GM19438 (cell line): ENCODE data around the gene SLC35E1.

Experiments
- ATAC-seq: cut with Tn5 transposase; IDR thresholded peaks from one replicate; pipeline ENCODE4 v1.9.1; 2021; ENCODE audit warnings: low read depth; ENCODE audit not compliant: unreplicated experiment

SLC35E1 gene

DNA sequence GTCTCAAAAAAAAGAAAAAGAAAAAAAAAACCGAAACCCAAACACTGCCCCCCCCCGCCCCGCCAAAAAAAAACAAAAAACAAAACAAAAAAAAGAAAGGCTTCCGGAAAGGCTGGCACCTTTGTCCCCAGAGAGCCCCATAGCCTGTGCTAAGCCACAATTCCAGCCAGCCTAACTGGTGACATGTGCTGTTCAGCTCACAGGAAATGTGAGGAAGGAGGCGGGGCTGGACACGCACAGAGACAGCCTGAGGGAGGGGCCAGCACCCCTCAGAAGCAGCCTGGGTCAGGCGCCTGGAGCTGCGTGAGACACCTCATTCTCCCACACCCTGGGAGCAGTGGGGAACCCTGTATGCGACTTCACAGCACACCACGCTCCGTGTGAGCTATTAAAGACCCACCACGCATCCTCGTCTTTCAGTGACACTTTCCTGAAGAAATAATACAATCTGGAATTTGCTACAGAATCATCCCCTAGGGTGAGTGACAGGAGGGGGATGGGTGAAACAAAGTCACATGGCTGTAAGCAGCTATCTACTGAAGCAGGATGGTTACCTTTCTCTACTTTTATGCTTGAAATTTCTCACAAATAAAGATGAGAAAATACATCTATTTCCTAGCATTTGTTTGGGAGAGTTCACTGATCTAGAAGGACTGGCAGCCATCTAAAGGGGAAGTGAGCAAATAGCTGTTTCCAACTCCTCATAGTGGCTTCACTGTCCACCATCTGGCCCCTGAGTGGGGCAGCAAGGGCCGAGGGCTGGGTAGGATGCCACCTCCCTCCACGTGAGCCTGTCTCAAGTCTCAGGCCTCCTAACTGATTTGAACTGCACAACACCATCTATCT, 12.3 kb upstream of the SLC35E1 start:
- peak; percentile 53 for ATAC-seq

DNA sequence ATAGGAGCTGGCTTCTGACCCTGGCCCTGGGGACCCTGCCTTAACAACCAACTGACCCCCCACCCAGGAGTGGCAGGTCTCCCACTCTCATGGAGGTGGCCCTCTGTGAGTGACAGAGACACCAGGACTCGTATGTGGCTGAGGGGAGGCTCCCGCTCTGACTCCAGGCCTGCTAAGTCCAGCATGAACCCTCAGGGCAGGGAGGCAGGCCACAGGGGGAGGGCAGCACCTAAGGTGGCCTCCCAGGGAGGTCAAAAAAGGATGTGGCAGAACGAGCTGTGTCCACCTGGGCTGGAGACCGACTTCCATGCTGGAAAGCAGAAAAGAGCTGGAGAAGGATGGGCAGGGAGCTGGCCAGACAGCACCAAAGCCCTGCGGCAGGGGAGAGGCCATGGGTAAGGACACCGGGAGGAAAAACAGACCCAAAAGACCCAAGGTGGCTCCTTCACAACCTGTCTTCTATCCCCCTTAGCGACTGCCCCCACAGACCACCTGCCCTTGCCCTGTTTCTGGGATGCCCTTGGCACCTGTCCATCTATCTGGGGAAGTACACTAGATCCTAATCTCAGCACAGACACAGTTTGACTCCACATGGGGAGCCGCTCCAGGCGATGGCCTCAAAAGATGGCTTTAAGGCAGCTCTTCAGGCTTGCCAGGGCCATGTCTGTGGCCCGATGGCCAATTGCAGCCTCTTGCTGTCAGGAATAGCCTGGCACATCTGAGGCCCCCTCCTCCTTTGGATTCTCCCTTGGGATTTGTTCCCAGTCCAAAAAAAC, 10.5 kb upstream of the SLC35E1 start:
- no peak for ATAC-seq

DNA sequence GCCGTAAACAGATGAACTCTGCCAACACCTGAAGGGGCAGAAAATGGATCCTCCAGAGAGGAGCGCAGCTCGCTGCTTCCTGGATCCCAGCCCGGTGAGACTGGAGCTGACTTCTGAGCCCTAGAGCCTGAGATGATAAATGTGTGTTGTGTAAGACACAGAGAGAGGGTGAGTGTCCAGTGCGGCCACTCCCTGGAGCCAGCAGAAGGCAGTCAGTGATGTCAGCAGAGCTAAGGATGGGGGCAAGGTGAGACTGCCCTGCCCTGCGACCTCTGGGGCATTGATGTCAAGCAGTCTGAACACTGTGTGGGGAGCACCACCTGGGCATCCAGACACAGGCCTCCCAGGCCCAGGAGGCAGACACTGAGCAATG, 9.7 kb upstream of the SLC35E1 start:
- no peak for ATAC-seq

DNA sequence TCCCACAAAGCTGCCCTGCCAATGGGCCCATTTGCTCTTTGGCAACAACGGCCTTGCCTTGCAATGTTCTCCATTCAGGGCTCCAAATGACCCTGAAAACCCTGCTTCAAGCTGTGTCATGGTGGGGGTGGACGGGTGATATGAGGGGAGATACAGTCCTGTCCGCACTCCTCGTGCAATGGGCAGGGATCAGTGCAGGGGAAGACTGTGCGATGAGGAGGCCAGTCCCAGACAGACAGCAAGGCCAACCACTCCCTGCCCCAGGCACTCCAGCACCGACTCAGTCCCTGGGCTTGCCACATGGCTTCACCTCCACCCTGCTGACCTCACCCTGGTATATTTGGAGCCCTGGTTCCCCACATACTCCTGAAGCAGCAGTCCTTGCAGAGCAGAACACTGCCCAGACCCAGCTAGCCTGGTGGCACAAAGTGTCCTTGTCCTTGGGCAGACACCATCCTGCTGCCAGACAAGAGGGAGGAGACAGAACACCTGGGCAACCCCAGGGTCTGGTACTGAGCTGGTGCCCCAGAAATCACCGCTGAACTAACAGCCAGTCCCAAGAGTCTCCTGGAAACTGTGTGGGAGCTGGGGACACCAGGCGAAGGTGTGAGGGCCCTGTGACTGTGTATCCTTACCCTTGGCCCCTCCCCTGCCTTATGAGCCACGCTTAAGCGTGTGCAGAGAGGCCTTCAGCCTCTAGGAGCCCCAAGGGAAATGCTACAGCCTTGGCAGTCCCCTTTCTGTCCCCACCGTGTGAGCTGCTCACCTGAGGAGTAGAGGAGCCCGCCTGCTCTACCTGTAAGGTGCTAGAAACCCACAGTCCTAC, 9.1 kb upstream of the SLC35E1 start:
- no peak for ATAC-seq

DNA sequence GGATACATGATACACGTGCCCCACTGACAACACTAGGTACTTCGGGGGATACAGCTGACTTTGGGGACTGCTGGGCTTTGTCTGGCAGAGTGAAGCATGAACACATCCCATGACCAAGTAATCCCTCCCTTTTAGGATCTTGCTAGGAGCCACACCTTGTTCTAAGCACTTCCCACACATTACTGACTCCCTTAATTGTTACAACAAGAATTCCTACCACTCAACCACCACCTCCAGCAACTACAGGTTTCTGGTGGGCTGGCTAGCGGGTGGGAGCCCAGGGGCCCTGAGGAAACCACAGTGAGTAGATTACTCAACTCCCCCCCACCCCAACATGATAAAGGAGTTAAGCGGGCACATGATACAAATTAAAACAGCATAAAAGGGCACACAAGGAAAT, 7.2 kb upstream of the SLC35E1 start:
- no peak for ATAC-seq

DNA sequence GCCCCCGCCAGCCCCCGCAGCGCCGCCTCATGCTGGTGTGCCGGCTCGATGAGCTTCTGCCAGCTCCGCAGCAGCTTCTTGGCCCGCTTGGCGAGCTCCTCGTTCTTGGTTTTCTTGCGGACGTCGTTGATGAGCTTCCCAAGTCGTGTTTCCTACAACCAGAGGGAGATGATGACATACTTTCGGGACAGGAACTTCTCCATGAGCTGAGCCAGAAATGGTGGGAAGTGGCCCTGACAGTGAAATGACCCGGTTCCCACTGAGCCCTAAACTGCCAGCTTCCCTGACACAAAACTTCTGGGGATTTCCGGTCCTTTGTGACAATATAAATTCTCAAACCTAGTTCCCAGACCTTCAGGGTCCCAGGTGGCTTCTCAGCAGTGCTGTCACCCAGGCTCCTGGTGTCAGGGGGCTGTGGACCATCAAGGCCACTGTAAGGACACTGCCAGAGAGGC, 5.3 kb upstream of the SLC35E1 start:
- ATAC-seq, result no peak

DNA sequence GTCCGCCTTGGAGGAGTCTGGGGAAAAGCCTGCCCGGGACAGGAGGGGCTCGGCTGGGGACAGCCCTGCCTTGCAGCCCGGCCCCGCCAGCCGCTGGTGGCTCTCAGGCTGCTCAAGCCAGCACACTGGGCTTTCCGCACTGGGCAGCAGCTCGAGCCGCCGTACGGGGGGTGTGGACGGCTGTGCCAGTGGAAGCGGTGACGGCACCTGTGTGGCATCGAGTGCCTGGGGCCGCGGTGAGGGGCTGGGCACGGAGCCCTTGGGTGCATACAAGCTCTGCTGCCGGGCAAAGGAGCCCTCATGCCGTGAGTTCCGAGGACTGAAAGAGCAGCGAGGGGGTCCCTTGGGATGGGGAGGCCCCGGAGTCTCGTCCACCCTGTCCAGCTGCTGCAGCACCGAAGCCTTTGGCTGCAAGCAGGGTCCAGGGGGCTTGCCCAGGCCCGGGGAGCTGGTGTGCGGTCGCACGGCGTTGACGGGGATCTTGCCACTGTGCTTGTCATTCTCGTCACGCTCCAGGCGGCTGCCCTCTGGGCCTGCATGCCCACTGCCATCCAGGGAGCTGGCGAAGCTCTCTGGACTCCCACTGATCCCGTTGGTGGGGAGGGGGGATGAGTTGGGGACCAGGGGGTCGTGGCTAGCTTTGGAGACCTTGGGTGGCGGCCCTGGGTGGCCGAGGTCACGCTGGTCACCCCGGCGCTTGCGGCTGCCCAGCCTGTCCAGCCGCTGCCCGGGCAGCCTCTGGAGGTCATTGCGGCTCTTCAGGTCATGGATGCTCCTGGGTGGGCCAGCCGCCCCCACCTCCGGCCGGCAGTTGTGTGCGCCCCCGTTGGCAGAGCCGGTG, 4.7 kb upstream of the SLC35E1 start:
- ATAC-seq, result no peak

DNA sequence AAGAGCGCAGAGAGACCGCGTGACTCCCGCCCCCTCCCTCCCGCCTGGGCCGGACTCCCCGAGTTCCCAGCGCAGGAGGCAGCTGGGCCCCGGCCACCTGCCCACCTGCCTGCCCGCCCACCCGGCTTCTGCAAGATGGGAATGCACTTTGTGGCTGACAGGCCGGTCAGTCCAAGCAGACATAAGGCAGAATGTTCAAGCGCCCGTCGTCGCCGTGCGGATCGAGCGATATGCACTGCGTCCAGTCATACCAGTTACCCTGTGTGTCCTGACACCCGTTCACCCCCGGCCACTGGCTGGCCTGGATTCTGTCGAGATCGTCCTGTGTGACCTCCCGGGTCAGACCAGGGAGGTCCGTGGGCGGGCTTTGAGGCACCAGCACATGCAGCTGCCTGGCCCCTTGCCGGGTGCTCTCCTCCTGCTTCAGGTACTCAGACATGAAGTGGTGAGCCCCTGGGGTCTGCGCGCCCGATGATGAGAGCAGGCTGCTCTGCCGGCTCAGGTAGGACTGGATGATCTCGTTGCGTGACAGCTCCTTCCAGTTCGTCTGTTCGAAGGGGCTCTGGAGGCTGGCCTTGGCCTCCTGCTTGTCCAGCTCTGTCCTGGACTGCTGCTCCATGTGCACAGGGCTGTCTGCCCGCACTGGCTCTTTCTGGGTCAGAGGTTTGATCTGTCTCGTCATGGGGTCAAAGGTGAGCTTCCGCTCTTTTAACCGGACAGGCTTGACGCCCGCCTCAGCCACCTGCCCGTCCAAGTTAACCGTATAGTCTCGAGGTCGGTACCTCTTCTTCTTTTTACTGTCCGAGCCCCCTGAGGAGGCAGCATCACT, 3.9 kb upstream of the SLC35E1 start:
- no peak for ATAC-seq

DNA sequence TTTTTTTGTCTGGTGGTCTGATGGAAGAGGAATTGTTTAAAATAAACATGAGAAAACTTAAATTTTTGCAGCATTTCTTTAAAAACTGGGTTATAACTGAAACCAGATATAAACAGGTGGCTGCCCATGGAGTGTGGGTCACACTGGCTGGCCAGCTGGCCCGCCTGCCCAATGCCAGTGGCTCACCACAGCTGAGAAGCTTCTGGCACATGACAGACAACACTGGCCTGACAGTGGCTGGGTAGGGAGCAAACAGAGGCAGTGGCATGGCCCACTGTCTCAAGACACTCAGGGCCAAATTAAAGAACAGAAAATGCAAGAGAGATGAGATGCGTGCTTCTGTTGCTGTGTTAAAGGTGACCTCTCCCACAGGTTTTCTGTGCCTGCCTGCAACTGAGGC, 3.1 kb upstream of the SLC35E1 start:
- no peak for ATAC-seq

DNA sequence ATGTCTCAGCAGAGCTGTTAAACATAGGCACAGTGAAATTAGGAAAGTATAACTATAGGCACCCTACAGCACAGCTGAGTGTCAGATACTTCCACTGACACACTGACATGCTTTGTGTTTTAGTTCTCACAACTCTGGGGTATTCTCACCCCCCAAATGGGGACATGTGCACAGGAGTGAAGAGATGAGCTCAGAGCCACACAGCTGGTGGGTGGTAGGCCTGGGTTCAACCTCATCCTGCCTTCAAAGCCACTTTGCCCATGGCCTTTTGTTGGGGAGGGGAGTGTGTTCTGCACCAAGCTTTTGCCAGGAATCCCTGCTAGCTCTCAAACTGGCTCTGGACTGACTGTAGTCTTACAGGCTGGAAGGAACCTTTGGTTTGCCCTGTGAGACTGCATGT, 1.7 kb upstream of the SLC35E1 start:
- ATAC-seq, result no peak

DNA sequence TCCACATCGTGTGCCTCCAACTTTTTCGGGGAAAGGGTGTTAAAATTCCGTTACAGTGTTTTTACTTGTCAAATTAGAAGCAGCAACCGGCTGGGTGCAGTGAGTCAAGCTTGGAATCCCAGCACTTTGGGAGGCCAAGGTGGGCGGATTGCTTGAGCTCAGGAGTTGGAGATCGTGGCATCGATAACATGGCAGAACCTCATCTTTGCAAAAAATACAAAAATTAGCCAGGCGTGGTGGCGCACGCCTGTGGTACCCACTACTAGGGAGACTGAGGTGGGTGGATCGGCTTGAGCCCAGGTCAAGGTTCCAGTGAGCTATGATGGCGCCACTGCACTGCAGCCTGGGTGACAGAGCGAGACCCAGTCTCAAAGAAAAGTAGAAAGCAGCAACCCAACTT, 1.1 kb upstream of the SLC35E1 start:
- ATAC-seq, result no peak

DNA sequence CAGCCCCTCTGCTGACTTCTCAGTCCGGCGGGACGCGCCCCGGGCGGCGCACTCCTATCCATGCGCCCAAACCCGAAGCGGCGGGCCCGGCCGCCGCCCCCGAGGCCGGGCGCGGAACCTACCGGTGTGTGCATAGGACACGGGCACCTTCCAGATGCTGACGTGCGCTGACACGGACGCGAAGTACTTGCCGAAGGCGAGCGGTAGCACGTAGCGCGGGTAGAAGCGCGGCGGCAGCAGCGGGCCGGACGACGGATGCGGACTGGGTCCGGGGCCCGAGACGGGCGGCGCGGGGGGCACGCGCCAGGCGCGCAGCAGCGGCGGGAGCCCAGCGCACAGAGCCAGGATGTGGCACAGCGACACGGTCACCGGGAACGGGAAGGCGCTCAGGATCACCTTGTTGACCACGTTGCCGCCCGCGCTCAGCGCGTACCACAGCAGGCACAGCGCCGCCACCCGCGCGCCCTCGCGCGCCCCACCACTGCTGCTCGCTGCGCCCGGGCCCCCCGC, 338 bp downstream of the SLC35E1 start:
- ATAC-seq, result peak; percentile 19

DNA sequence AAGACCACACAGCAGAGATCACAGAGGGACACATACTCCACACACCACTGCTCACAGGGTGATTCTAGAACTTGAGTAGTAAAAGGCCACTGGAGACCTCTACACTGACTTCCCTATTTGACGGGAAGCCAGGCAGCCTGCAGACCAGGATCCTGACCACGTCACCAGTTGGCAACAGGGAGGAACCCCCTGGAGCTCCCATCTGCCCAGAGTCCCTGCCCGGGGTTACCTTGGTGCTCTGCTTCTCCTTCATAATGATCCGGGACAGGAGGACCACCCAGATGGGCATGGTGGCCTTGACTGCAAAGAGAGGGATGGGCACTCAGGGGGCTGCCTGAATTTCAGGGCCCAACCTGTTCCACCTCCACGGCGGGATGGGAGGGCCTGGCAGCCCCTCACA, 932 bp downstream of the SLC35E1 start:
- ATAC-seq, result no peak

DNA sequence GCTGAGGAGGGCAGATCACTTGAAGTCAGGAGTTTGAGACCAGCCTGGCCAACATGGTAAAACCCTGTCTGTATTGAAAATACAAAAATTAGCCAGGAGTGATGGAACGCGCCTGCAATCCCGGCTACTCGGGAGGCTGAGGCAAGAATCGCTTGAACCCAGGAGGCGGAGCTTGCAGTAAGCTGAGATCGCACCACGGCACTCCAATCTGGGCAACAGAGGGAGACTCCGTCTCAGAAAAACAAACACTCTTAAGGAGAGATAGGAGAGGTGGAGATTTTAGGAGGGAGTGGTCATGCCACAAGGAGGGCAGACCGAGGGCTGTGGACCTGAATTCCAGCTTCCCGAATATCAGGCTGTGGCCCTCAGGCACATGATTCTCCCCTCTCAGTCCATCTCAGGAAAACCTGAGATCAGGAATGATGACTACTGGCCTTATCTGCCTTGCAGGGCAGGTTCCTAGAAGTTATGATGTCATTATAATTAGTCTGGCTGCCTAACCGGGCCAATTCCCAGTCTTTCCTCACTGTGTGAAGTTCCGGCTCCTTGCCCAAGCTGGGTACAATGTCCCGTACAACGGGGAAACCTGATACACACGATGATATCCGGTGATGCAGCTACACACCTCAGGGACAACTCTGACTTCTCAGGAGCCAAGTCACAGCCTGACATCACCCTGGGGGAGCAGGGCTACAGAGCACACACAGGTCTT, 2.5 kb downstream of the SLC35E1 start:
- ATAC-seq, result no peak

DNA sequence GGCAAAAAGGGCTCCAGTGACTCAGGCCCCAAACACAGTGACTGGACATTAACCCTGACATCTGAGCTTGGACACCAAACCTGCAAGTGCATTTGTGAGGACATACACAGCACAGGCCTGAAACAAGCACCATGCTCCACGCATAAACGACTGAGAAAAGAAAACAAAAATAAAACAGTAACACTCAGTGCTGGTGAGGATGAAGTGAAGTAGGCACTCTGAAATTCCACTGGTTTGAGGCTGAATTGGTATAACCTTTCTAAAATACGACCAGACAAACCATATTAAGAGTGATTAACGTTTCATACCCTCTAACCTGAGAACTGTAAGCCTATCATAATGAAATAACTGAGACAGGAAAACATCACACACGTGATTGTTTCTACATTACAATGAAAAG, 5.5 kb downstream of the SLC35E1 start:
- no peak for ATAC-seq

DNA sequence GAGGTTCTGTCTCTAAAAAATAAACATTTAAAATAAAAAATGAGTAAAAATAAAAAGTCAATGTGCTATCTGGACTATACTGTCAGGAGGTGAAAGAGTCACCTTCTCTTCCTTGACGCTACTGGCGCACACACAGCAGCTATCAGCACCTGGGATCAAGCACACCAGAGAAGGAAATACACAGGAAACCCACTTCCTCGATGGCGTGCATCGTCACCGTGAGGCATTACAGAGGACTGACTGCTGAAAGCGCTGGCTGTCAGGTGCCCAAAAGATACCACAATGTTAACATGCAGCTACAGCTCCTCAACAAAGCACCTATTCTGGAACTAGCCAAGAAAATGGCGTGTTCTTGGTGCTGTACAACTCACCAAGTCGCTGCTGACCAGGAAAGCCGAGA, 6.1 kb downstream of the SLC35E1 start:
- no peak for ATAC-seq

DNA sequence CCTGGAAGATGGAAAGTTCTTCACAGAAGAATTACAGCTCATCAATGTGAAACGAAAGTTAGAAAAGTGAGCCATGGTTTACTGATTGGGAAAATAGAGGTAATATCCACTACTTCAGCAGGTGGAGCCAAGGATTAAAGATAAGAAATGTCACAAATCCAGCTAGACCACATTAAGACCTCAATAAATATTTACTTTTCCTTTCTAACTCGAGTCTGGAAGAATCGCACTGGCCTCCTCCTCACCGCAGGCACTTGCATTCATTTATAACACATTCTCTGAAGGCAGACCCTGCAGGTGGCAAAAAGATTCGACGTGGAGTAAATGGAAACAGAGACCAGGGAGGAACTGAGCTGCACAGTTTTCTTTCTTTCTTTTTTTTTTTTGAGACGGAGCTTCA, 7.4 kb downstream of the SLC35E1 start:
- no peak for ATAC-seq

DNA sequence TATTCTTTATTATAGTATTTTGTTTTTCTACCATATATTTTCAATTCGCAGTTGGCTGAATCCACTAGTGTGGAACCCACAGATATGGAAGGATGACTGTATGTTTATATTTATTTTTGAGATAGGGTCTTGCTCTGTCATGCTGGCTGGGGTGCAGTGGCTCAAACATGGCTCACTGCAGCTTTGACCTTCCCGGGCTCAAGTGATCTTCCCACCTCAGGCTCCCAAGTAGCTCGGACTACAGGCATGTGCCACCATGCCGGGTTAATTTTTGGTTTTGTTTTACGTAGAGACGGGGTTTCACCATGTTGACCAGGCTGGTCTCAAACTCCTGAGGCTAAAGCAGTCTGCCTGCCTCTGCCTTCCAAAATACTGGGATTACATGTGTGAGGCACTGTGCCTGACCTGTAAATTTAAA, 9.6 kb downstream of the SLC35E1 start:
- ATAC-seq, result no peak

DNA sequence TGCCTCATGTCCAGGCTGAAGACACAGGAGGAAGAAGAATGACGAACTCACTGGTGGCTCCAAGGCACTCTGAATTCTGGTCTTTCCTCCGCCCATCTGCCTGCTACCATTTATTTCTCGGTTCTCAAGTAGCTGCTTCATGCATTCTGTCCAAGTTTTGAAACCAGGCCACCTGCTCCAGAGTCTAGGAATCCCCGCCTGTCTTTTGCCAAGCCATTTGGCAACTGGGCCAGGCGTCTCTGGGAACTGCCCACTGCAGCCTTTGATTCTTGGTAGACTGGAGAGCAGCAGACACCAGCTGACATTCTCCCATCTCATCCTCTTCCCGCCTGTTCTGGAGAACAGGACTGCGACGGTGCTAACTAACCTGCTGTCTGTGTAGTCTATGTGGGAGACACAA, 10.8 kb downstream of the SLC35E1 start:
- no peak for ATAC-seq
